ENCODE measurements around the gene TUBGCP6. TPM values are rescaled to one million over a fixed set of nuclear protein-coding genes. Genes with fewer than 3 reads are reported as not detected.

The TUBGCP6 gene
- total and polyA plus RNA-seq, 2 donors (not counting 1 experiment from before 2014, with no cell fraction given): 137 to 178 TPM

DNA sequence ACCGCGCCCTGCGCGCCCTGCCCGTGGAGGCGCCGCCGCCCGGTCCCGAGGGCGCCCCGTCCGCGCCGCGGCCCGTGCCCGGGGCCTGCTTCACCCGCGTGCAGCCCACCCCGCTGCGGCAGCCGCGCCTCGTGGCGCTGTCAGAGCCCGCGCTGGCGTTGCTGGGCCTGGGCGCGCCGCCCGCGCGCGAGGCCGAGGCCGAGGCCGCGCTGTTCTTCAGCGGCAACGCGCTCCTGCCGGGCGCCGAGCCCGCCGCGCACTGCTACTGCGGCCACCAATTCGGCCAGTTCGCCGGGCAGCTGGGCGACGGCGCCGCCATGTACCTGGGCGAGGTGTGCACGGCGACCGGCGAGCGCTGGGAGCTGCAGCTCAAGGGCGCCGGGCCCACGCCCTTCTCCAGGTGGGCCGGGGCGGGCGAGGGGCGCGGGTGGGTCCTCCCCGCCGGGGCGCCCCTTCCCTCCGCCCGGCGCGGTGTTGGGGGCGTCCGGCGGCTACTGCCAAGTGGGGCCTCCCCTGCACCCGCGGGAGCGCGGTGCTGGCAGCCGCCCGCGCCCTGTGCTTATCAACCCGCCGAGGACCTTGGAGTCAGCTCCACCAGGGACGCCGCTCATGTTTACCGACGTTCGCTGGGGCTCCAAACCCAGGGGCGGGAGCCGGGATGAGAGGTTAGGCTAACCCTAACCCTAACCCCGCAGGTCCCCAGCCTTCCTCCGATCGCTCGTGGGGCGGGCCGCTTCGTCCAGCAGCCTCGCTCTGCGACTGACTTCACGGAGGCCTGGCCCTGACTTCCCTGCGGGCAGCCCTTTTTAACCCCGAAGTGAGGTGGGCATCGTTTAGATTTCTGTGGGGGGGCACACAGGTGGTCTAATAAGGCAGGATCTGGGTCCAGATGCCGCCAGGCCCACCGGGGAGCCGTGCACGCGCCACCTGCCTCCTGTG lies 43.4 kb downstream of the TUBGCP6 start:
- ChIA-PET CTCF (no interaction called here), POLR2A (interaction anchor here (0.7 to 4.1 kb wide), 3 partner anchors 10 to 28 kb away, joined by 3 to 41 read pairs (median 3); no protein-coding TSS in a partner anchor)
- H3K4me3 ChIP-seq (ENCODE audit: control extremely low read depth in 1 of 5, extremely low read depth in 1 of 5, insufficient read depth in 1 of 5, low read depth in 2 of 5, low read length in 4 of 5): peak overlapping the region; percentile 25 to 80 (median 70)
- Mint-ChIP-seq H3K4me1 (peaks cover 29% of the 10 kb centered on the region), H3K27me3 (no peaks in the 10 kb centered on the region), H3K9me3 (ENCODE audit: insufficient read depth) (no peaks in the 10 kb centered on the region), H3K27ac (peak overlapping the region; percentile 70), H3K4me3 (peak overlapping the region; percentile 89)
- no peaks in the 10 kb centered on the region for H3K9me3 ChIP-seq (ENCODE audit: control extremely low read depth in 1 of 3, control insufficient read depth in 2 of 3, insufficient read depth in 1 of 3, low read length in 2 of 3)
- H2AFZ ChIP-seq (ENCODE audit: insufficient read depth, low read depth, low read length, poor library complexity, severe bottlenecking): peak overlapping the region; percentile 60
- H3K27ac ChIP-seq (ENCODE audit: low read length in 2 of 2): peak overlapping the region in 1 of 2 donors; percentile 33
- peaks cover 45% of the 10 kb centered on the region for H3K79me2 ChIP-seq (ENCODE audit: control insufficient read depth, insufficient read depth, low read length)
- peak; percentile 45 for DNase-seq
- intact Hi-C loops (cut with micrococcal nuclease): loop anchor here (2.0 to 10.0 kb wide), 3 partner anchors 17 to 437 kb away; partner anchors contain the start of gene TRABD
- TF ChIP-seq CTCF (IDR thresholded peaks at IDR 0.05) (no peak), EZH2 (IDR thresholded peaks at IDR 0.05; ENCODE audit: borderline replicate concordance, insufficient read depth, low read depth, low read length, poor library complexity, severe bottlenecking) (no peak)
- H3K36me3 ChIP-seq (replicated peaks in 1 of 2; ENCODE audit: control extremely low read depth in 1 of 2, control insufficient read depth in 1 of 2, extremely low read depth in 1 of 2, insufficient read depth in 2 of 2, low read length in 1 of 2): peaks cover 8 to 25% of the 10 kb centered on the region in 2 experiments
- WGBS (ENCODE audit: insufficient coverage): under 1% methylated on average over 104 of the region's 115 CpGs
- H4K20me1 ChIP-seq (ENCODE audit: control insufficient read depth, insufficient read depth, low read length, poor library complexity, severe bottlenecking): peaks cover 20% of the 10 kb centered on the region
- H3K9ac ChIP-seq (ENCODE audit: low read length): peak overlapping the region; percentile 81
- ATAC-seq (ENCODE audit: low read depth): peak; percentile 21
- peak overlapping the region; percentile 98 for H3K4me2 ChIP-seq (replicated peaks; ENCODE audit: low read depth, low read length, poor library complexity, severe bottlenecking)
- peaks cover 16 to 20% of the 10 kb centered on the region in 2 donors for H3K4me1 ChIP-seq (ENCODE audit: control insufficient read depth in 2 of 2, insufficient read depth in 2 of 2, low read length in 2 of 2)
- H3K27me3 ChIP-seq (replicated peaks in 1 of 4; ENCODE audit: control extremely low read depth in 1 of 4, control insufficient read depth in 3 of 4, insufficient read depth in 4 of 4, low read length in 3 of 4): no peaks in the 10 kb centered on the region

Data from B cell (primary cell).